CD14-positive monocyte (primary cell): Measurements from ENCODE around the gene RBFOX1. TPM values are rescaled to one million over a fixed set of nuclear protein-coding genes. Genes with fewer than 3 reads are reported as not detected.

ENCODE experiments used
- DNase-seq, 3 donors: peaks; one replicate each; pipeline ENCODE4 v3.0.0-alpha.2; 2011 to 2022
- H2AFZ ChIP-seq: 2 replicates; pipeline ENCODE4 v1.6.0; 2012; ENCODE audit warnings: mild to moderate bottlenecking, low read depth, low read length, inconsistent platforms; ENCODE audit not compliant: insufficient read depth, poor library complexity, severe bottlenecking
- H3K27ac ChIP-seq, 2 donors: 1 replicate in 1 of 2; 2 replicates in 1 of 2; pipeline ENCODE4 v1.5.1; 2012 to 2013; ENCODE audit warnings: low read length in 2 of 2, control low read depth in 1 of 2, inconsistent platforms in 1 of 2, low read depth in 1 of 2, mild to moderate bottlenecking in 1 of 2
- H3K27me3 ChIP-seq, 2 donors: one replicate each; pipeline versions ENCODE4 v1.6.0 to v1.6.1; 2011 to 2013; ENCODE audit warnings: low read length in 2 of 2; ENCODE audit not compliant: control insufficient read depth in 2 of 2, insufficient read depth in 2 of 2
- H3K36me3 ChIP-seq, 2 donors: replicated peaks in 1 of 2; 1 replicate in 1 of 2; 2 replicates in 1 of 2; pipeline versions ENCODE4 v1.5.1 to v1.6.1; 2012 to 2013; ENCODE audit warnings: low read length in 2 of 2, control low read depth in 1 of 2, inconsistent platforms in 1 of 2, mild to moderate bottlenecking in 1 of 2; ENCODE audit not compliant: insufficient read depth in 2 of 2, control insufficient read depth in 1 of 2
- H3K4me1 ChIP-seq, 2 donors: 1 replicate in 1 of 2; 2 replicates in 1 of 2; pipeline versions ENCODE4 v1.5.1 to v1.6.1; 2012 to 2013; ENCODE audit warnings: low read length in 2 of 2, control low read depth in 1 of 2, inconsistent platforms in 1 of 2, mild to moderate bottlenecking in 1 of 2, moderate library complexity in 1 of 2; ENCODE audit not compliant: insufficient read depth in 2 of 2, control insufficient read depth in 1 of 2
- H3K4me2 ChIP-seq: replicated peaks from 2 replicates; pipeline ENCODE3; 2012; ENCODE audit warnings: low read length, moderate library complexity, mild to moderate bottlenecking; ENCODE audit not compliant: poor library complexity, severe bottlenecking; ENCODE audit errors: extremely low read depth
- H3K4me3 ChIP-seq, 3 experiments: fragments of 200-600 bp in 1 of 3; sonication (generic) in 1 of 3; replicated peaks in 1 of 3; 1 replicate in 2 of 3; 2 replicates in 1 of 3; pipeline ENCODE4 v1.5.1; 2011 to 2013; ENCODE audit warnings: low read length in 3 of 3, mild to moderate bottlenecking in 3 of 3, control low read depth in 2 of 3, low read depth in 2 of 3, inconsistent platforms in 1 of 3, moderate library complexity in 1 of 3
- H3K79me2 ChIP-seq: 2 replicates; pipeline ENCODE4 v1.6.0; 2012; ENCODE audit warnings: mild to moderate bottlenecking, control low read depth, inconsistent platforms, low read length, moderate library complexity; ENCODE audit not compliant: insufficient read depth
- H3K9ac ChIP-seq: 2 replicates; pipeline ENCODE4 v1.6.0; 2017; ENCODE audit warnings: low read length, mild to moderate bottlenecking; ENCODE audit not compliant: insufficient read depth, poor library complexity, severe bottlenecking
- H3K9me3 ChIP-seq, 2 donors: replicated peaks in 1 of 2; 1 replicate in 1 of 2; 2 replicates in 1 of 2; pipeline versions ENCODE4 v1.5.1 to v1.6.1; 2012 to 2013; ENCODE audit warnings: low read length in 2 of 2, control low read depth in 1 of 2; ENCODE audit not compliant: control insufficient read depth in 1 of 2, insufficient read depth in 1 of 2
- H4K20me1 ChIP-seq: 2 replicates; pipeline ENCODE4 v1.6.0; 2012; ENCODE audit warnings: mild to moderate bottlenecking, low read length, control low read depth, moderate library complexity; ENCODE audit not compliant: insufficient read depth
- H3K27ac Mint-ChIP-seq, 7 donors: one replicate each; pipeline ENCODE4 v1.8.0; 2020; ENCODE audit warnings: mild to moderate bottlenecking in 7 of 7, mixed read lengths in 7 of 7, moderate library complexity in 6 of 7, inconsistent platforms in 2 of 7
- H3K27me3 Mint-ChIP-seq, 3 donors: one replicate each; pipeline ENCODE4 v1.8.0; 2021 to 2022; ENCODE audit warnings: low read depth in 3 of 3, mild to moderate bottlenecking in 3 of 3, mixed read lengths in 3 of 3, moderate library complexity in 3 of 3, inconsistent platforms in 1 of 3
- H3K36me3 Mint-ChIP-seq, 2 donors: one replicate each; pipeline ENCODE4 v1.8.0; 2020; ENCODE audit warnings: mixed read lengths in 2 of 2, inconsistent platforms in 1 of 2, mild to moderate bottlenecking in 1 of 2
- H3K4me1 Mint-ChIP-seq: one replicate; pipeline ENCODE4 v1.8.0; 2020; ENCODE audit warnings: mild to moderate bottlenecking, mixed read lengths
- H3K4me3 Mint-ChIP-seq, 2 donors: one replicate each; pipeline ENCODE4 v1.8.0; 2020; ENCODE audit warnings: mild to moderate bottlenecking in 2 of 2, mixed read lengths in 2 of 2, moderate library complexity in 1 of 2
- H3K9me3 Mint-ChIP-seq, 7 donors: one replicate each; pipeline ENCODE4 v1.8.0; 2020 to 2022; ENCODE audit warnings: mixed read lengths in 7 of 7, mild to moderate bottlenecking in 6 of 7, moderate library complexity in 6 of 7, inconsistent platforms in 2 of 7
- WGBS: methylation state at CpG from one replicate; pipeline ENCODE4 v1.1.5; 2013; ENCODE audit warnings: missing lambda C conversion rate; ENCODE audit not compliant: insufficient coverage; 5-methylcytosine and 5-hydroxymethylcytosine counted together
- intact Hi-C, 2 donors: fragments of 100-400 bp; cut with micrococcal nuclease; formaldehyde crosslinking; loops; one replicate each; pipeline versions ENCODE4 v1.15.0 to v1.15.1; 2023
- polyA plus RNA-seq, 3 donors: library from polyadenylated mRNA; depleted of rRNA in 1 of 3; unstranded in 2 of 3; stranded (reverse) in 1 of 3; fragments of 300-500 nt in 2 of 3; fragments of >200 nt in 1 of 3; fragmentation: Illumina TruSeq in 2 of 3; gene quantifications; 1 replicate in 2 of 3; 2 replicates in 1 of 3; pipeline ENCODE4 v1.2.3, GENCODE V29; 2012 to 2021
- TF ChIP-seq, protein P1 (sequence below): fragments of 200-600 bp; IDR thresholded peaks from one replicate; pipeline ENCODE4 v1.8.0; 2022; ENCODE audit warnings: antibody characterized with exemption, mild to moderate bottlenecking

The RBFOX1 gene
- polyA plus RNA-seq, 3 donors, result not detected

DNA sequence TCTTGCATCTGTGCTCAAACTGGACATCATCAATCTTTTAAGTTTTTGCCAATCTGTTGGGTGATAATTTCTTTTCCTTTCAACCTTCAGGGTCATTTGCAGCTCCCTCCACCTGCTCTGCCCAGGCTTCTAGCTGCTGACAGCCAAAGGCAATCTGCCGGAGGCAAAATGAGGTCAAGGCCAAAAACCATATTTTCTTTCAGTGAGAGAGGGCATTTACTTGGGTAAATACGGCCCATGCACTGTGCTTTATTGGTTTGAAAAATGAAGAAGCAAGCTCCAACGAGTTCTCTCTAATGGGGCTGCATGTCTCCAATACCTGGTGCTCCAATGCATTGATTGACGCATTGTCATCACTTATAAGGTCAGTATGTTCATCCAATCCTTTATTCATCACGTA lies 23.1 kb downstream of the RBFOX1 start:
- TF ChIP-seq, protein P1, sequence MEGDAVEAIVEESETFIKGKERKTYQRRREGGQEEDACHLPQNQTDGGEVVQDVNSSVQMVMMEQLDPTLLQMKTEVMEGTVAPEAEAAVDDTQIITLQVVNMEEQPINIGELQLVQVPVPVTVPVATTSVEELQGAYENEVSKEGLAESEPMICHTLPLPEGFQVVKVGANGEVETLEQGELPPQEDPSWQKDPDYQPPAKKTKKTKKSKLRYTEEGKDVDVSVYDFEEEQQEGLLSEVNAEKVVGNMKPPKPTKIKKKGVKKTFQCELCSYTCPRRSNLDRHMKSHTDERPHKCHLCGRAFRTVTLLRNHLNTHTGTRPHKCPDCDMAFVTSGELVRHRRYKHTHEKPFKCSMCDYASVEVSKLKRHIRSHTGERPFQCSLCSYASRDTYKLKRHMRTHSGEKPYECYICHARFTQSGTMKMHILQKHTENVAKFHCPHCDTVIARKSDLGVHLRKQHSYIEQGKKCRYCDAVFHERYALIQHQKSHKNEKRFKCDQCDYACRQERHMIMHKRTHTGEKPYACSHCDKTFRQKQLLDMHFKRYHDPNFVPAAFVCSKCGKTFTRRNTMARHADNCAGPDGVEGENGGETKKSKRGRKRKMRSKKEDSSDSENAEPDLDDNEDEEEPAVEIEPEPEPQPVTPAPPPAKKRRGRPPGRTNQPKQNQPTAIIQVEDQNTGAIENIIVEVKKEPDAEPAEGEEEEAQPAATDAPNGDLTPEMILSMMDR, result no peak
- no peak overlapping the region for H2AFZ ChIP-seq

DNA sequence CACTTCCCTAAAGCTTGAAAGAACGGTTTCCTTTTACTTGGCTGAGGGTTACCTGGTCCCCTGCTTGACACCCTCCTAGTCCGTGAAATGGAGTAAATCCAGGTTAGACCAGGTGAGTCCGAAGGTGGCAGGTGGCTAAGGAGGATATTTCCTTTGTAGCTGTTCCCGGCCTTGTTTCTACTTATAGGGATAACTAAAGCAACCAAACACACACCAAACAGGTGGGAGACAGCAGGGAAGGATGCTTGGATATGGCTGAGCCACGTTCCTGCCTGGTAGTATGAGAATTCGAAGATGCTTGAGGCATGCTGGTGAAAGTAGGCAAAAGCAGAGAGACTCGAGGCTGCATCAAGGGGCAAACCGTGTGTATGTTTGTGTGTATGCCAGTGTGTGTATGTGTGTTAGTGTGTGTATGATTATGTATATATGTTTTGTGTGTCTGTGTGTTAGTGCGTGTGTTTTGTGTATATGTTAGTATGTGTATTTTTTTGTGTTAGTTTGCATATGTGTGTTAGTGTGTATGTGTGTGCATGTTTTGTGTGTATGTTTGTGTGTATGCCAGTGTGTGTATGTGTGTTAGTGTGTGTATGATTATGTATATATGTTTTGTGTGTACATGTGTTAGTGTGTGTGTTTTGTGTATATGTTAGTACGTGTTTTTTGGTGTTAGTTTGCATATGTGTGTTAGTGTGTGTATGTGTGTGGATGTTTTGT lies 28.9 kb downstream of the RBFOX1 start:
- H3K27ac ChIP-seq, result no peak overlapping the region
- H3K4me1 Mint-ChIP-seq, result no peaks in the 10 kb centered on the region
- no peak for DNase-seq
- H3K27me3 ChIP-seq, result no peaks in the 10 kb centered on the region
- no peak overlapping the region for H3K9ac ChIP-seq
- no peaks in the 10 kb centered on the region for H3K36me3 Mint-ChIP-seq
- intact Hi-C loops, result no loop called here
- no peak overlapping the region for H3K4me2 ChIP-seq
- H3K9me3 Mint-ChIP-seq, result peaks cover 0 to 6% (median 1%) of the 10 kb centered on the region in 7 donors
- H3K4me3 ChIP-seq, result no peak overlapping the region
- no peak overlapping the region for H3K27ac Mint-ChIP-seq
- H3K79me2 ChIP-seq, result no peaks in the 10 kb centered on the region
- H3K9me3 ChIP-seq, result peaks cover 5 to 7% of the 10 kb centered on the region in 2 donors
- no peaks in the 10 kb centered on the region for H3K36me3 ChIP-seq
- H3K4me3 Mint-ChIP-seq, result no peak overlapping the region
- TF ChIP-seq, protein P1, result no peak
- 93% methylated on average over 6 of the region's 10 CpGs for WGBS
- H4K20me1 ChIP-seq, result no peaks in the 10 kb centered on the region
- H3K4me1 ChIP-seq, result no peaks in the 10 kb centered on the region
- H3K27me3 Mint-ChIP-seq, result peaks cover 0 to 3% (median 2%) of the 10 kb centered on the region in 3 donors
- H2AFZ ChIP-seq, result no peak overlapping the region

More for the DNA sequence above, 23.1 kb downstream of the RBFOX1 start:
- WGBS, result 88% methylated on average over 5 of the region's 5 CpGs
- Histone ChIP-seq H3K27me3 (no peaks in the 10 kb centered on the region), H3K4me1 (no peaks in the 10 kb centered on the region), H3K9ac (no peak overlapping the region), H3K4me2 (no peak overlapping the region), H3K4me3 (no peak overlapping the region), H3K27ac (no peak overlapping the region), H3K36me3 (no peaks in the 10 kb centered on the region), H3K79me2 (no peaks in the 10 kb centered on the region), H4K20me1 (no peaks in the 10 kb centered on the region), H3K9me3 (no peaks in the 10 kb centered on the region)
- no peak overlapping the region for H3K27ac Mint-ChIP-seq
- DNase-seq, result no peak
- no peak overlapping the region for H3K4me3 Mint-ChIP-seq
- peaks cover 0 to 3% (median 2%) of the 10 kb centered on the region in 3 donors for H3K27me3 Mint-ChIP-seq
- intact Hi-C loops, result no loop called here
- no peaks in the 10 kb centered on the region for H3K4me1 Mint-ChIP-seq
- H3K9me3 Mint-ChIP-seq, result peaks cover 0 to 6% (median 0%) of the 10 kb centered on the region in 7 donors
- H3K36me3 Mint-ChIP-seq, result no peaks in the 10 kb centered on the region
